NCI-H2029 (cell line): ENCODE measurements around the gene ANKRD31.
A peak's percentile ranks its signal among the peaks of the same experiment; 100 is the strongest.

ENCODE experiments used
- DNase-seq: peaks from one replicate; lab custom pipeline; 2025; lab: John Stamatoyannopoulos, UW

Gene ANKRD31

GRCh38 chr5:75031366-75031765 lies 205.3 kb downstream of the ANKRD31 start:
- DNase-seq = peak; percentile 49

- DNase-seq = no peak
Measured at GRCh38 chr5:75028090-75028489, 208.6 kb downstream of the ANKRD31 start.

- DNase-seq = no peak
Measured at GRCh38 chr5:75023368-75024159, 213.1 kb downstream of the ANKRD31 start.

- DNase-seq = no peak
Measured at GRCh38 chr5:75021800-75022199, 214.9 kb downstream of the ANKRD31 start.

GRCh38 chr5:75021219-75021618 lies 215.5 kb downstream of the ANKRD31 start:
- no peak for DNase-seq

- DNase-seq = no peak
Measured at GRCh38 chr5:75020016-75020656, 216.5 kb downstream of the ANKRD31 start.

- DNase-seq = no peak
Measured at GRCh38 chr5:75018805-75019587, 217.7 kb downstream of the ANKRD31 start.
